ENCODE data around the gene KSR2. TPM values are rescaled to one million over a fixed set of nuclear protein-coding genes. Genes with fewer than 3 reads are reported as not detected.

KSR2 gene
- total RNA-seq, 1 donor from 2014 or later = under 0.01 TPM

- intact Hi-C loops (cut with micrococcal nuclease) = no loop called here
These were observed 428.8 kb downstream of the KSR2 start for GRCh38 chr12:117540011-117540410.

- intact Hi-C loops (cut with micrococcal nuclease) = no loop called here
These were observed 429.9 kb downstream of the KSR2 start for GRCh38 chr12:117538926-117539325.

- intact Hi-C loops (cut with micrococcal nuclease) = no loop called here
These were observed 430.6 kb downstream of the KSR2 start for GRCh38 chr12:117538032-117538690.

DNA sequence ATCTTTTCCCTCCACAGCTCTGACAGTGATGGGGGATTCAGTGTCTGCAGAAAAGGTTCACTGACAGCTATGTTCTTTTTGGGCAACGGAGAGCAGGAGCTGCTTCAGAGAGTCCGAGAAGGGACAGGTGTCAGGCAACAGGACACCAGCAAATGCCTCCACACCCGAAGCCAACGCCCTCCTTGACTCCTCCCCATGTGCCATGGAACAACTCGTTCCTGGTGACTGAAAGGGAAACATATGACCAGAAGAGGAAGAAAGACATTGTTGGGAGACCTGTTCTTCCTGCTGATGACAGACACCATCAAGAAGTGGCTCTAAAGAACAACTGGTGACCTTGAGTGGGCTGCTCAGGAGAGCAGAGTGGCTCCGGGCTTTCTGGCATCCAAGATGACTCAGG, 435.1 kb downstream of the KSR2 start:
- intact Hi-C loops (cut with micrococcal nuclease) = no loop called here

DNA sequence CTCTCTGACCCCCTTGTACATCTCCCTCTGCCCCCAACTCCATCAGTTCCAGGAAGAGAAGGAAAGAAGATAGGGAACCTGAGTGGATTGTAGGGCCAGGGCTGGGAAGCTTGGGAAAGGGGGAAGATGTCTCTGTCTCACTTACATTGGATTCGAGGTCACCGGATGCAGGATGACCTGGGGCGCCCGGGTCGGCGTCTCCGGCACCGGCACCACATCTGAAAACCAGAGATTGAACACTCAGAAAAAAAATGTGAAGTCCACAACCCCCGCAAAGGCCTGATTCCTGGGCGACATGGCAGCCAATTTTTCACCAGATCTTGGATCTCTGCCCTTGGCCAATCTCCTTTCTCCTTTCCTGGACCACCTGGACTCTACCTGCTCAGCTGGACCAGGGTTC, 438.0 kb downstream of the KSR2 start:
- intact Hi-C loops (cut with micrococcal nuclease) = no loop called here

GRCh38 chr12:117528538-117528937, 440.3 kb downstream of the KSR2 start:
- intact Hi-C loops (cut with micrococcal nuclease) = no loop called here

GRCh38 chr12:117527479-117527855, 441.3 kb downstream of the KSR2 start:
- intact Hi-C loops (cut with micrococcal nuclease) = no loop called here

- intact Hi-C loops (cut with micrococcal nuclease) = no loop called here
These were observed 441.9 kb downstream of the KSR2 start for GRCh38 chr12:117526757-117527478.

DNA sequence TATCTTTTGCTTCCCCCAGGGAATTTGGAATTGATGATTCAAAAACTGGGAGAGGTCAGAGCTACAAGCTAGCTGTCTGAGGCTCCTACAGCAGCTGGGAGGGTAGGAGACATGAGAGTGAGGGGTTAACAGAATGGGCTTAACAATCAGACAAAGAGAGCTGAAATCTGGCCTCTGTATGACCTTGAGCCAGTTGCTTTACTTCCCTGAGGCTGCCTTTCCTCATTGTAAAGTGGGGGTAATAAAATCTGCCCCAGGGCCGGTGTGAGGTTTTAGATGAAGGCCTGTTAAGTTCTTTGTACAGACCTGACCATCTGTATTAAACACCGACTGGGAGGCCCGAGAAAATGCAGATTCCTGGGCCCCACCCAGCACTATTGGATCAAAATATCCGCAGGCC, 443.0 kb downstream of the KSR2 start:
- intact Hi-C loops (cut with micrococcal nuclease) = no loop called here

GRCh38 chr12:117524806-117525205, 444.0 kb downstream of the KSR2 start:
- intact Hi-C loops (cut with micrococcal nuclease) = no loop called here

DNA sequence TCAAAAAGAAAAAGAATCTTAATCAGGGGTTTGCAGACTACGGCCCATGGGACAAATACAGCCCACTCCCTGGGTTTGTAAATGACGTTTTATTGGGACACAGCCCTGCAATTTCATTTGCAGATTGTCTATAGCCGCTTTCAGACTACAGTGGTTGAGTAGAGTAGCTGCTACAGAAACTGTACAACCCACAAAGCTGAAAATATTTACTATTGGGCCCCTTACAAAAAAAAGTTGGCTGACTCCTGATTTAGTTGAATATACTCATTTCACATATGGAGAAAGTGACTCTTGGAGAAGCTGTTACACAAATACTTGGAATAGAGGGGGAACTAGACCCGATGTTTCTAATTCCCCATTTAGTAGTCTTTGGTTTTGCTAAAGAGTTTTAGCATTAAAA, 444.8 kb downstream of the KSR2 start:
- intact Hi-C loops (cut with micrococcal nuclease) = no loop called here

GRCh38 chr12:117522559-117522958, 446.2 kb downstream of the KSR2 start:
- intact Hi-C loops (cut with micrococcal nuclease) = no loop called here

- intact Hi-C loops (cut with micrococcal nuclease) = no loop called here
These were observed 446.9 kb downstream of the KSR2 start for GRCh38 chr12:117521867-117522266.

- intact Hi-C loops (cut with micrococcal nuclease) = no loop called here
These were observed 447.4 kb downstream of the KSR2 start for GRCh38 chr12:117521346-117521745.

- intact Hi-C loops (cut with micrococcal nuclease) = no loop called here
These were observed 450.1 kb downstream of the KSR2 start for GRCh38 chr12:117518594-117519270.

GRCh38 chr12:117517219-117517739, 451.5 kb downstream of the KSR2 start:
- intact Hi-C loops (cut with micrococcal nuclease) = no loop called here

DNA sequence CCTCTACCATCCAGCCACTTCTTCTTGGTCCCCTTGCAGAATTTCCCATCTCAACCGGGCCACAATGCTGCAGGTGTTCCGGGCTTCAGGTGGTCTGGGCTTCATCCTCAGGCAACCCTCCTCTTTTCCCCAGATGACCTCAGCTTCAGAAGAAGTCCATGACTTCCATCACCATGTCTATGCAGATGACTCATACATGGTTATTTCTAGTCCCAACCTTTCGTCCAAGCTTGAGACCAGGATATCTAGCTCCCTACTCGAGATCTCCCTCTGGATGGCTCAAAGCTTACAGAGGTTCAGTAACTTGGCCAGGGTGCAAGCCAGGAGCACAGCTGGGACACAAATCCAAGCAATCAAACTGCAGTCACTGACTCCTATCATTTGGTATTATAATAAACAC, 452.8 kb downstream of the KSR2 start:
- intact Hi-C loops (cut with micrococcal nuclease) = no loop called here

- intact Hi-C loops (cut with micrococcal nuclease) = no loop called here
These were observed 454.8 kb downstream of the KSR2 start for GRCh38 chr12:117514016-117514415.

DNA sequence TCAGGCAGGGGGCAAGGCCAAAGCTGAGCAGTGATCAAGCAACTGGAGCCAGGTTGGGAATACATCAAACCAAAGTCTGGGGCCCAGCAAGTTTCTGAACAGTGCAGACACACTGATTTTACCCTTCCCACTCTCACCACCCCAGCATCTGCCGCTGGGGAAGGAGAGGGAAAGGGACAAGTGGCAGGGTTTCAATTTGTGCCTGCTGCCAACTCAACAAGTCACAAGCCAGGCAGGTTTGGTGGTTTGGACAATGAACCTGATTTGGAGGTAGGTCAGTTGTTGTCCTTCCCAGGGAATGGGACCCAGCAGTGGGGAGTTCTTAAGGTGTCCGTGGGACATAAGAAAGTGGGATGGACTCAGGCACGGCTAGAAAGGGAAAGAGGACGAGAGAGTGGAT, 455.4 kb downstream of the KSR2 start:
- intact Hi-C loops (cut with micrococcal nuclease) = no loop called here

DNA sequence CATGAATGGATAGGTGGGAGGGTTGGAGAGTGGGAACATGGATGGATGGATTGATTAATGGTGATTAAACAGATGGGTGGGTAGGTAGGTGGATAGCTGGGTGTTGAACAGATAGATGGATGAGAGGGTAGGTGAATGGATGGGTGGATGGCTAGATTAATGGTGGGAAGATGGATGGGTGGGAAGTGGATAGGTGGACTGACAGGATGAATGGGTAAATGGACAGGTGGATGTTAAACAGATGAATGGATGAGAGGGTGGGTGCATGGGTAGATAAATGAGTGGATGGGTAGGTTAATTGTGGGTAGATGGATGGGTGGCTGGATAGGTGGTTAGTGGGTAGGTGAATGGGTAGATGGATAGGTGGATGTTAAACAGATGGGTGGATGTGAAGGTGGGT, 460.3 kb downstream of the KSR2 start:
- intact Hi-C loops (cut with micrococcal nuclease) = no loop called here

- intact Hi-C loops (cut with micrococcal nuclease) = no loop called here
These were observed 461.2 kb downstream of the KSR2 start for GRCh38 chr12:117507548-117507947.

GRCh38 chr12:117506333-117506732, 462.5 kb downstream of the KSR2 start:
- intact Hi-C loops (cut with micrococcal nuclease) = no loop called here
